GM12873 (cell line): ENCODE results near the gene PFKFB2.

Experiments used
- CTCF ChIP-seq: IDR thresholded peaks from 2 replicates; pipeline ENCODE4 v1.5.1; 2012; ENCODE audit warnings: low read depth, mild to moderate bottlenecking, moderate library complexity, low read length, control low read depth; ENCODE audit not compliant: insufficient read depth; ENCODE audit errors: missing control alignments

The PFKFB2 gene

GRCh38 chr1:207029701-207030521, 23.2 kb upstream of the PFKFB2 start:
- no peak for TF ChIP-seq CTCF

GRCh38 chr1:207030522-207031009, 22.5 kb upstream of the PFKFB2 start:
- no peak for TF ChIP-seq CTCF

- TF ChIP-seq CTCF = no peak
Observed at GRCh38 chr1:207031016-207031415, 22.1 kb upstream of the PFKFB2 start.

- TF ChIP-seq CTCF = no peak
Observed at GRCh38 chr1:207031632-207032264, 21.3 kb upstream of the PFKFB2 start.

GRCh38 chr1:207032528-207033017, 20.5 kb upstream of the PFKFB2 start, which contains the start of gene C1orf116:
TSS of gene C1orf116 (minus strand) at chr1:207032756. CDS start at chr1:207027598, 5,158 bp downstream.
- TF ChIP-seq CTCF = no peak

GRCh38 chr1:207033302-207033701, 19.8 kb upstream of the PFKFB2 start:
- no peak for TF ChIP-seq CTCF

GRCh38 chr1:207034208-207034607, 18.9 kb upstream of the PFKFB2 start:
- no peak for TF ChIP-seq CTCF
